Measurements from ENCODE around the gene ZSCAN18. TPM values are rescaled to one million over a fixed set of nuclear protein-coding genes. Genes with fewer than 3 reads are reported as not detected.

The ZSCAN18 gene
- total RNA-seq, 1 experiment from 2014 or later: not detected

GRCh38 chr19:58134244-58134643 is 36.2 kb upstream of the ZSCAN18 start:
- ChIA-PET CTCF (no interaction called here), POLR2A (no interaction called here)
- no peak overlapping the region for H3K4me3 ChIP-seq (ENCODE audit: low read depth, low read length)
- H3K27me3 ChIP-seq (replicated peaks; ENCODE audit: control insufficient read depth, insufficient read depth, low read length): no peaks in the 10 kb centered on the region
- no peak overlapping the region for H3K27ac Mint-ChIP-seq (ENCODE audit: unreplicated experiment)
- peaks cover 69% of the 10 kb centered on the region for H3K36me3 Mint-ChIP-seq (ENCODE audit: insufficient read depth, unreplicated experiment)
- H3K4me1 Mint-ChIP-seq (ENCODE audit: low read depth, unreplicated experiment): no peaks in the 10 kb centered on the region
- H3K9me3 ChIP-seq: peaks cover 49% of the 10 kb centered on the region
- intact Hi-C loops (cut with micrococcal nuclease; ENCODE audit: unreplicated experiment): no loop called here
- no TSS peak for BruUV-seq (replicated peaks)
- H3K27me3 Mint-ChIP-seq (ENCODE audit: insufficient read depth, unreplicated experiment): no peaks in the 10 kb centered on the region
- peaks cover 58% of the 10 kb centered on the region for H3K9me3 Mint-ChIP-seq (ENCODE audit: unreplicated experiment)
- H3K4me1 ChIP-seq: no peaks in the 10 kb centered on the region
- H3K36me3 ChIP-seq (ENCODE audit: control insufficient read depth, insufficient read depth, low read length): peaks cover under 1% of the 10 kb centered on the region; the same call in 1 of the 2 replicates
- no peak for TF ChIP-seq CTCF (IDR thresholded peaks at IDR 0.05; ENCODE audit: insufficient read depth in 1 of 2, low read depth in 1 of 2, low read length in 1 of 2, severe bottlenecking in 1 of 2, unreplicated experiment in 1 of 2)
- no peak for DNase-seq
- H3K4me3 Mint-ChIP-seq (ENCODE audit: unreplicated experiment): no peak overlapping the region

- Mint-ChIP-seq H3K27ac (ENCODE audit: unreplicated experiment) (no peak overlapping the region), H3K4me3 (ENCODE audit: unreplicated experiment) (no peak overlapping the region), H3K9me3 (ENCODE audit: unreplicated experiment) (peaks cover 70% of the 10 kb centered on the region), H3K4me1 (ENCODE audit: low read depth, unreplicated experiment) (no peaks in the 10 kb centered on the region), H3K36me3 (ENCODE audit: insufficient read depth, unreplicated experiment) (peaks cover 67% of the 10 kb centered on the region), H3K27me3 (ENCODE audit: insufficient read depth, unreplicated experiment) (no peaks in the 10 kb centered on the region)
- Histone ChIP-seq H3K4me1 (no peaks in the 10 kb centered on the region), H3K27me3 (replicated peaks; ENCODE audit: control insufficient read depth, insufficient read depth, low read length) (no peaks in the 10 kb centered on the region), H3K36me3 (ENCODE audit: control insufficient read depth, insufficient read depth, low read length) (peaks cover 6% of the 10 kb centered on the region; the same call in 1 of the 2 replicates), H3K4me3 (ENCODE audit: low read depth, low read length) (no peak overlapping the region), H3K9me3 (peaks cover 75% of the 10 kb centered on the region)
- no peak for TF ChIP-seq CTCF (IDR thresholded peaks at IDR 0.05; ENCODE audit: insufficient read depth in 1 of 2, low read depth in 1 of 2, low read length in 1 of 2, severe bottlenecking in 1 of 2, unreplicated experiment in 1 of 2)
- ChIA-PET CTCF (no interaction called here), POLR2A (interaction anchor here (0.6 kb wide), 1 partner anchor 22 kb away, joined by 3 read pairs; the partner anchor contains the start of gene ZNF329)
- DNase-seq: no peak
- BruUV-seq (replicated peaks): no TSS peak
- intact Hi-C loops (cut with micrococcal nuclease; ENCODE audit: unreplicated experiment): no loop called here
These were observed 31.3 kb upstream of the ZSCAN18 start for GRCh38 chr19:58129284-58129683.

GRCh38 chr19:58128041-58128685 is 30.1 kb upstream of the ZSCAN18 start:
- H3K27ac Mint-ChIP-seq (ENCODE audit: unreplicated experiment): no peak overlapping the region
- ChIA-PET POLR2A (no interaction called here), CTCF (no interaction called here)
- peaks cover 68% of the 10 kb centered on the region for H3K9me3 Mint-ChIP-seq (ENCODE audit: unreplicated experiment)
- H3K4me1 Mint-ChIP-seq (ENCODE audit: low read depth, unreplicated experiment): no peaks in the 10 kb centered on the region
- Histone ChIP-seq H3K36me3 (ENCODE audit: control insufficient read depth, insufficient read depth, low read length) (peaks cover 6% of the 10 kb centered on the region; the same call in 1 of the 2 replicates), H3K4me1 (no peaks in the 10 kb centered on the region), H3K27me3 (replicated peaks; ENCODE audit: control insufficient read depth, insufficient read depth, low read length) (no peaks in the 10 kb centered on the region), H3K4me3 (ENCODE audit: low read depth, low read length) (no peak overlapping the region), H3K9me3 (peaks cover 78% of the 10 kb centered on the region)
- intact Hi-C loops (cut with micrococcal nuclease; ENCODE audit: unreplicated experiment): no loop called here
- no TSS peak for BruUV-seq (replicated peaks)
- DNase-seq: no peak
- no peaks in the 10 kb centered on the region for H3K27me3 Mint-ChIP-seq (ENCODE audit: insufficient read depth, unreplicated experiment)
- H3K36me3 Mint-ChIP-seq (ENCODE audit: insufficient read depth, unreplicated experiment): peaks cover 56% of the 10 kb centered on the region
- TF ChIP-seq CTCF (IDR thresholded peaks at IDR 0.05; ENCODE audit: insufficient read depth in 1 of 2, low read depth in 1 of 2, low read length in 1 of 2, severe bottlenecking in 1 of 2, unreplicated experiment in 1 of 2): no peak
- no peak overlapping the region for H3K4me3 Mint-ChIP-seq (ENCODE audit: unreplicated experiment)

All from Caco-2 (cell line).